Activated CD4-positive, alpha-beta T cell treated with anti-CD3 and anti-CD28 coated beads for 36 hours (primary cell): ENCODE measurements around the gene KIF11. TPM values are rescaled to one million over a fixed set of nuclear protein-coding genes. Genes with fewer than 3 reads are reported as not detected.

Source experiments
- ATAC-seq: fragments of 200-7000 bp; cut with Tn5 transposase; one replicate; pipeline ENCODE4 v1.10.0; 2021; ENCODE audit warnings: mild to moderate bottlenecking, moderate library complexity
- CTCF ChIA-PET: fragments of 350-600 bp; sonication (Branson Sonifier 250); formaldehyde crosslinking; loops from one replicate; lab custom pipeline; 2021; ENCODE audit warnings: antibody characterized with exemption; lab: Charles Lee
- POLR2A ChIA-PET: fragments of 350-600 bp; sonication (Branson Sonifier 250); formaldehyde crosslinking; loops from one replicate; lab custom pipeline; 2021; ENCODE audit warnings: antibody characterized with exemption, inconsistent platforms; lab: Charles Lee
- DNase-seq: peaks from one replicate; pipeline ENCODE4 v3.0.0-alpha.2; 2020
- H3K27ac Mint-ChIP-seq: one replicate; pipeline ENCODE4 v1.8.0; 2021; ENCODE audit warnings: mixed read lengths
- H3K27me3 Mint-ChIP-seq: one replicate; pipeline ENCODE4 v1.8.0; 2021; ENCODE audit warnings: mixed read lengths
- H3K36me3 Mint-ChIP-seq: one replicate; pipeline ENCODE4 v1.8.0; 2021; ENCODE audit warnings: low read depth, mixed read lengths
- H3K4me1 Mint-ChIP-seq: one replicate; pipeline ENCODE4 v1.8.0; 2021; ENCODE audit warnings: mixed read lengths
- H3K4me3 Mint-ChIP-seq: one replicate; pipeline ENCODE4 v1.8.0; 2021; ENCODE audit warnings: mild to moderate bottlenecking, moderate library complexity, mixed read lengths
- H3K9me3 Mint-ChIP-seq: one replicate; pipeline ENCODE4 v1.8.0; 2021; ENCODE audit warnings: low read depth, mixed read lengths
- intact Hi-C, 2 experiments: fragments of 100-400 bp; cut with DNase I in 1 of 2; cut with micrococcal nuclease in 1 of 2; formaldehyde crosslinking; loops; one replicate each; pipeline versions ENCODE4 v1.14.2 to v1.15.1; 2022 to 2024; cut with DNase I, micrococcal nuclease
- total RNA-seq, 2 experiments: library from RNA; stranded (reverse); gene quantifications; one replicate each; pipeline ENCODE4 v1.2.3, GENCODE V29; 2021

KIF11 gene
- total RNA-seq, 2 experiments from 2014 or later: 59.1 to 59.3 TPM

DNA sequence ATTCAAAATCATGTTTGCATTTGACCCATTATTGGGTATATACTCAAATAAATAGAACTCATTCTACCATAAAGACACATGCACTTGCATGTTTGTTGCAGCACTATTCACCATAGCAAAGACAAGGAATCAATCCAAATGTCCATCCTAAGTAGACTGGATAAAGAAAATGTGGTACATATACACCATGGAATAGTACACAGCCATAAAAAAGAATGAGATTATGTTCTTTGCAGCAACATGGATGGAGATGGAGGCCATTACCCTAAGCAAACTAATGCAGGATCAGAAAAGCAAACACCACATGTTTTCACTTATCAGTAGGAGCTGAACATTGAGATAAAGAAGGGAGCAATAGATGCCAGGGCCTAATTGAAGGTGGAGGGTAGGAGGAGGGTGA lies 84.8 kb downstream of the KIF11 start:
- H3K4me3 Mint-ChIP-seq: no peak overlapping the region
- POLR2A ChIA-PET: no interaction called here
- no peak overlapping the region for H3K27ac Mint-ChIP-seq
- no peaks in the 10 kb centered on the region for H3K36me3 Mint-ChIP-seq
- H3K9me3 Mint-ChIP-seq: no peaks in the 10 kb centered on the region
- intact Hi-C loops: no loop called here
- no peak for ATAC-seq
- no peaks in the 10 kb centered on the region for H3K27me3 Mint-ChIP-seq
- no peak for DNase-seq
- H3K4me1 Mint-ChIP-seq: no peaks in the 10 kb centered on the region
- CTCF ChIA-PET: no interaction called here

DNA sequence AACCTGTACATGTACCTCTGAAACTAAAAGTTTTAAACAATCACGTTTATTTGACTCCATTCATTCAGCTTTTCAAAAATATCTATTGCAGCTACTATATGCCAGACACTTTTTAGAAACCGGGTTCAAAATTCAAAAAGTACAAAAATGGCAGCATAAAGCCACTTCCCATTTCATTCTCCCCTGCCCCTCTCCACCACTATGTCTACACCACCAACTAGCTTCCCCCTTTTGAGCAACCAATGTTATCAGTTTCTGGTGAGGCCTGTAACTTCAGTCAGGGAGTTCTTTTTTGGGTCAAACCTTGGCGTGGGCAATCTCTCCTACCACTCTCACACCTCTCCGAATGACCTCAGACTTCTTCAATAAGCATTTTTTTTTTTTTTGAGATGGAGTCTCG lies 85.3 kb downstream of the KIF11 start:
- DNase-seq (no peak), ATAC-seq (no peak)
- Mint-ChIP-seq H3K36me3 (no peaks in the 10 kb centered on the region), H3K4me1 (no peaks in the 10 kb centered on the region), H3K4me3 (no peak overlapping the region), H3K27me3 (peaks cover 2% of the 10 kb centered on the region), H3K9me3 (no peaks in the 10 kb centered on the region), H3K27ac (no peak overlapping the region)
- ChIA-PET POLR2A (no interaction called here), CTCF (interaction anchor here (0.6 kb wide), 1 partner anchor 1478 kb away, joined by 3 read pairs; no protein-coding TSS in a partner anchor)
- intact Hi-C loops: no loop called here

DNA sequence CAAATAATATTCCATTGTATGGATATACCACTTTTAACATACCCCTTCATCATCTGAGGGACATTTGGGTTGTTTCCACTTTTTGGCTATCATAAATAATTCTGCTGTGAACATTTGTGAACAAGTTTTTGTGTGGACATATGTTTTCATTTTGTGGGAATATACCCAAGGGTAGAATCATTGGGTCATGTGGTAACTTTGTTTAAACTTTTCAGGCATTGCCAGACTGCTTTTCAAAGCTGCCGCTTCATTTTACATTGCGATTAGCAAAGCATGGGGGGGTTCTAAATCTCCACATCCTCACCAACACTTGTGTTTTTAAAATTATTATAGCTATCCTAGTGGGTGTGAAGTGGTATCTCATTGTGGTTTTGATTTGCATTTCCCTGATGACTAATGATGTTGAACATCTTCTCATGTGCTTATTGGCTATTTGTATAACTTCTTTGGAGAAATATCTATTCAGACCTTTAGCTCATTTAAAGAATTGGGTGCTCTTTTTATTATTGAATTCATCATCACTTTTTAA lies 88.4 kb downstream of the KIF11 start:
- ATAC-seq (no peak), DNase-seq (no peak)
- Mint-ChIP-seq H3K9me3 (peaks cover 2% of the 10 kb centered on the region), H3K27ac (no peak overlapping the region), H3K4me3 (no peak overlapping the region), H3K27me3 (peaks cover 17% of the 10 kb centered on the region), H3K36me3 (no peaks in the 10 kb centered on the region), H3K4me1 (no peaks in the 10 kb centered on the region)
- CTCF ChIA-PET: interaction anchor here (0.7 to 1.6 kb wide), 2 partner anchors 9 to 165 kb away, joined by 3 to 4 read pairs; no protein-coding TSS in a partner anchor
- intact Hi-C loops: no loop called here
- POLR2A ChIA-PET: interaction anchor here (0.9 kb wide), 1 partner anchor 88 kb away, joined by 3 read pairs; the partner anchor contains the start of gene KIF11

DNA sequence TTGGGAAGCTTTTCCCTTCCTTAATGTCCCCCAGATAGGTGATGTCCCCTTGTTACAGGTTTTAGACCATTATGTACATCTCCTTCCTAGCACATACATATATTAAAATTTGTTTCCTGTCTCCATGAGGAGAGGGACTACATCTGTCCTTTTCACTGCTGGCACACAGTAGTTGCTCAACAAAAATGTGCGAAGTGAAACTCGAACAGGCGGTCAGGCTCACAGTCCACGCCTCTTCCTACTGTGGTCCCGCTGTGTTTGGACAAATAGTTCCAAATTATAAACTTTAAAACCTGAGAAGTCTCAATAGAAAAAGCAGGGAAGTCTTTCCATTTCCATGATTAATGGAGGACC lies 95.6 kb downstream of the KIF11 start:
- CTCF ChIA-PET: interaction anchor here (0.8 to 1.4 kb wide), 2 partner anchors 41 to 160 kb away, joined by 3 read pairs; partner anchors contain the start of gene EXOC6

DNA sequence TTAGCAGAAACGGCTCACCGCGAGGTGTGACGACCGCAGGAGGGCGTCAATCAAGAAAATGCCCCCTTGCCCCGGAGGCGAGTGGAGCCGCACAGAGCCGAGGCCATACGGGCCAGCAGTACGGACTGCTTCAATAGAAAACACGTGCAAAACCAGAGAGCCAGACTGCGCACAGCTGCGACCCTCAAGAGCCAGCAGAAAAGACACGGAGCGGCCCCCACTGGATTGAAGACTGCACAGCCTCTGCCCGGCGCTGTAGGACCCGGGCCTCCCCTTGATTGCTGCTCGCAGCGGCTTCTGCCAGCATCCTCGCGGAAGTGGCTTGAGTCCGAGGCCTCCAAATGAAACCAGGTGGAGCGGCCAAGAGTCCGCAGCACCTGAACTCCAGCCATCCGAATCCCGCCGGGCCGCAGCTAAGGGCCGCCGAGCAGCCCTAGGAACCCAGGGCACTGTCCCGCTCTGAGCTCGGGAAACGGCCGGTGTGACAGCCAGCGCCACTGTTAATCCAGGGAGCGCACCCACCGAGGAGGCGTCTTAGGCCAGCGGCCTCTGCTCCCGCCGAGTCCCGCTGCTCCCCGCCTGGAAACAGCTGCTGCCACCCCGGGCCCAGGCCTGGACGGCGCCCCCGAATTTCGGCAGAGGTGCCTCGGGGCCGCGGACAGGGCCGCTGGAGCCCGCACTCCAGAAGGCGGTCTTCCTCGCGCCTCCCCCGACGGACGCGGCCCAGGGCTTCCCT lies 96.2 kb downstream of the KIF11 start:
- no peaks in the 10 kb centered on the region for H3K36me3 Mint-ChIP-seq
- POLR2A ChIA-PET: no interaction called here
- no peak overlapping the region for H3K27ac Mint-ChIP-seq
- peaks cover 2% of the 10 kb centered on the region for H3K9me3 Mint-ChIP-seq
- H3K4me3 Mint-ChIP-seq: peak overlapping the region; percentile 51
- ATAC-seq (peak; percentile 23), DNase-seq (peak; percentile 31)
- intact Hi-C loops: no loop called here
- peaks cover 54% of the 10 kb centered on the region for H3K27me3 Mint-ChIP-seq
- CTCF ChIA-PET: interaction anchor here (0.8 to 1.4 kb wide), 2 partner anchors 42 to 159 kb away, joined by 3 read pairs; partner anchors contain the start of gene EXOC6
- peaks cover 20% of the 10 kb centered on the region for H3K4me1 Mint-ChIP-seq

More for the DNA sequence above, 95.6 kb downstream of the KIF11 start:
- DNase-seq (no peak), ATAC-seq (no peak)
- peaks cover 20% of the 10 kb centered on the region for H3K4me1 Mint-ChIP-seq
- intact Hi-C loops: no loop called here
- peaks cover 53% of the 10 kb centered on the region for H3K27me3 Mint-ChIP-seq
- no peaks in the 10 kb centered on the region for H3K36me3 Mint-ChIP-seq
- no peak overlapping the region for H3K27ac Mint-ChIP-seq
- POLR2A ChIA-PET: interaction anchor here (0.6 kb wide), 1 partner anchor 164 kb away, joined by 5 read pairs; no protein-coding TSS in a partner anchor
- H3K4me3 Mint-ChIP-seq: peak overlapping the region; percentile 51
- H3K9me3 Mint-ChIP-seq: peaks cover 2% of the 10 kb centered on the region

DNA sequence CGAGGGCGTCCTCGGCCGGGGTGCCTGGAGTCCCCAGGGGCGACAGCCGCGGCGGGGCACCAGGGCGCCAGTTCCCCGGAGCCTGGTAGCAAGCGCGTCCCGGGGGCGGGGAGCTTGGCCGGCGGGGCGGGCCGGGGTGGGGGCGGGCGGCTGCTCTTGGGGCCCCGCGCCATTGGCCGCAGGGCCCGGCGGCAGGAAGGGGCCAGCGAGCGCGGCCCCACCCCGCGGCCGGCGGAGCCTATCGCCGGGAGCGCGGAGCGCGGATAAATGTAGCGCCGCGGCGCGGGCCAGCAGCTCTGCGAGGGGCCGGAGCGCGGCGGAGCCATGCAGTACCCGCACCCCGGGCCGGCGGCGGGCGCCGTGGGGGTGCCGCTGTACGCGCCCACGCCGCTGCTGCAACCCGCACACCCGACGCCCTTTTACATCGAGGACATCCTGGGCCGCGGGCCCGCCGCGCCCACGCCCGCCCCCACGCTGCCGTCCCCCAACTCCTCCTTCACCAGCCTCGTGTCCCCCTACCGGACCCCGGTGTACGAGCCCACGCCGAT lies 96.8 kb downstream of the KIF11 start, which contains the start of gene HHEX:
TSS of gene HHEX (plus strand) at position 293 of the 548 bp plus-strand sequence. CDS start at position 325, 32 bp downstream.
- DNase-seq (peak; percentile 52), ATAC-seq (peak; percentile 54)
- peaks cover 58% of the 10 kb centered on the region for H3K27me3 Mint-ChIP-seq
- intact Hi-C loops: loop anchor here (1.0 to 5.0 kb wide), 4 partner anchors 97 to 383 kb away; partner anchors contain the start of genes CYP26A1 (in 1 of the 2), EXOC6 (in 1 of the 2) and KIF11 (in 1 of the 2)
- POLR2A ChIA-PET: no interaction called here
- peaks cover 2% of the 10 kb centered on the region for H3K9me3 Mint-ChIP-seq
- H3K4me1 Mint-ChIP-seq: peaks cover 20% of the 10 kb centered on the region
- no peaks in the 10 kb centered on the region for H3K36me3 Mint-ChIP-seq
- CTCF ChIA-PET: interaction anchor here (0.7 to 1.4 kb wide), 2 partner anchors 8 to 158 kb away, joined by 3 read pairs; partner anchors contain the start of gene EXOC6
- H3K27ac Mint-ChIP-seq: no peak within 1 kb of the TSS
- peak within 1 kb of the TSS; percentile 51 for H3K4me3 Mint-ChIP-seq

DNA sequence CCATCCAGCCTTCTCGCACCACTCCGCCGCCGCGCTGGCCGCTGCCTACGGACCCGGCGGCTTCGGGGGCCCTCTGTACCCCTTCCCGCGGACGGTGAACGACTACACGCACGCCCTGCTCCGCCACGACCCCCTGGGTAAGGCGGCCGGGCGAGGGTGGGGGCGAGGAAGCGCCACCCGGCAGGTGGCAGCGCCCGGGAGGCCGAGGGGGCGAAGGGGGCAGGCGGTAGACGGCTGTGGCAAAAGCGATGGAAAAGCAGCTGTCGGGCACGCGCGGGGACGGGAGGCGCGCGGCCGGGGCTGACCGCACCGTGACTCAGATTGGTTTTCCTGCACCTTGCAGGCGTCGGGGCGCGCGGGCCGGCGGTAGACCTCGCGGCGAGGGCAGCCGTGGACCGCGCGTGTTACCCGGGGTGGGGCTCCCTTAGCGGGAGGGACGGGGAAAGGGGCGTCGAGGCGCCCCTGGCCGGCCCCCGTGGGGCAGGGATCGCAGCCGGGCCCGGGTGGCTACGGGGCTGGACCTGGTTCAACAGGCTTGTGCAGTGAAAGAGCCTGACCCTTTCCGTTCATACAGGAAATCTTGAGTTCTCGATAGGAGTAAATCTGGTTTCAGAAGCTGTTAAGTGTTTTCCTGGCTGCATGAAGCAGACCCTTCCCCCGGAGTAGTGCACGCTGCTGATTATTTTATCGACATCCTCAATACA lies 97.4 kb downstream of the KIF11 start:
- H3K36me3 Mint-ChIP-seq: no peaks in the 10 kb centered on the region
- no peak overlapping the region for H3K27ac Mint-ChIP-seq
- peaks cover 20% of the 10 kb centered on the region for H3K4me1 Mint-ChIP-seq
- peak overlapping the region; percentile 48 for H3K4me3 Mint-ChIP-seq
- CTCF ChIA-PET: interaction anchor here (0.7 to 1.4 kb wide), 3 partner anchors 8 to 158 kb away, joined by 3 to 4 read pairs (median 3); partner anchors contain the start of gene EXOC6
- intact Hi-C loops: loop anchor here (1.0 to 5.0 kb wide), 4 partner anchors 98 to 382 kb away; partner anchors contain the start of genes CYP26A1 (in 1 of the 2), EXOC6 (in 1 of the 2) and KIF11 (in 1 of the 2)
- ATAC-seq (peak; percentile 75), DNase-seq (peak; percentile 83)
- H3K9me3 Mint-ChIP-seq: peaks cover 2% of the 10 kb centered on the region
- POLR2A ChIA-PET: no interaction called here
- peaks cover 59% of the 10 kb centered on the region for H3K27me3 Mint-ChIP-seq

DNA sequence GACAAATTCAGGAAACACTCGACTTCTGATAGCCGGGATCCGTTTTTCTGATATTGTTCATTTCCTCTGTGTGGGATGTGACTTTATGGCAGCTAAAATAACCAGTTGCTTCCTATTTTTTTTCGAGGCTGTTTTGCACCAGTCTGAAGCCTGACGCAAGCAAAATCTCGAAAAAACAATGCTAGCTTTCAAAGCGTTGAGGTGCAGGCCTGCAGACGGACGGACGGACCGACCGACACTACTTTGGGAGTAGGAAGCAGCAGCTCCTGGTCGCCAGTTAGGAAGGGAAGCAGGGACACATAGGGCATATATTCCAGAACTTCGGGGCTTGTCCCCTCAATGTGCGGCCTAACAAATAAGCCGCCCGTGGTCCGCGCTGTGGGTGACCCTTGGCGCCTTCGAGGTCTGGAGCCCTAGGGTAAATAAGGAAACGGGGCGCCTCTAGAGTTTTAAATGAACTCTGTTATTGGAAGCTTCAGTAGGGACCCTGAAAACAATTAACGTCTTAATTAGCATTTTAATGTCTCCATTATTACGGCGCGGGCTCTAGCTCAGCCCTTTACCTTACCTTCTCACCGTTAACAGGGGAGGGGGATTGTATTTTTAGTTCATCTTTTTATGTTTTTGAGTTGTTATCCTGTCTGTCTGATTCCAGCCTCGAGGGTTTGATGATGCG lies 98.1 kb downstream of the KIF11 start:
- Mint-ChIP-seq H3K27ac (no peak overlapping the region), H3K9me3 (no peaks in the 10 kb centered on the region), H3K4me3 (peak overlapping the region; percentile 48), H3K27me3 (peaks cover 55% of the 10 kb centered on the region), H3K4me1 (peaks cover 20% of the 10 kb centered on the region), H3K36me3 (no peaks in the 10 kb centered on the region)
- peak; percentile 16 for DNase-seq
- ATAC-seq: no peak
- CTCF ChIA-PET: interaction anchor here (0.6 to 1.0 kb wide), 2 partner anchors 157 to 190 kb away, joined by 3 to 4 read pairs; partner anchors contain the start of gene EXOC6
- intact Hi-C loops: loop anchor here (1.0 to 5.0 kb wide), 4 partner anchors 99 to 381 kb away; partner anchors contain the start of genes CYP26A1 (in 1 of the 2), EXOC6 (in 1 of the 2) and KIF11 (in 1 of the 2)
- POLR2A ChIA-PET: interaction anchor here (1.3 kb wide), 1 partner anchor 12 kb away, joined by 3 read pairs; no protein-coding TSS in a partner anchor

DNA sequence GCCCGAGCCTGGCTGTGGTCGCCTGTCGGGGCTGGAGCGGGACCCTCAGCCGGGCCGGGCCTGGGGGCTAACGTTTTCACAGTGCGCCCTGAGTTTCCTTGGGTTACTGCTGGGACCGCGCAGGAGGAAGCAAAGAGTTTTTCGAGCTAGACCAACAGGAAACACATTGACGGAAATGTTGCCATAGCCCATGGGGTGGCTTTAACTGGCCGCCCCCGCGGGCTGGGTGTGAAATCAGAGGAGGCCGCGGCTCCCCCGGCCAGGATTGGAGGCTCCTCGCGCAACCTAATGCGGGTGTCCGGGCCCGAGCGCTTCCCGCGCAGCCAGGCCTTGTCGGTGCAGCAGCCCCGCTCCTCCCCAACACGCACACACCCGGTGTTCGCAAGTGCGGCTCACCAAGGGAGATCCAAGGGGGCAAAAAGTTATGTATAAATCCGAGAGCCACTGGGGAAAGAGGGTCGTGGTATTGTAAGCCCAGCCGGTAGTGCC lies 98.7 kb downstream of the KIF11 start:
- no peak for ATAC-seq
- intact Hi-C loops: loop anchor here (5.0 kb wide), 3 partner anchors 99 to 381 kb away; partner anchors contain the start of genes CYP26A1 (in 1 of the 2) and KIF11 (in 1 of the 2)
- Mint-ChIP-seq H3K9me3 (no peaks in the 10 kb centered on the region), H3K27ac (no peak overlapping the region), H3K4me3 (no peak overlapping the region), H3K4me1 (peaks cover 20% of the 10 kb centered on the region), H3K27me3 (peaks cover 56% of the 10 kb centered on the region), H3K36me3 (no peaks in the 10 kb centered on the region)
- DNase-seq: peak; percentile 32
- ChIA-PET CTCF (interaction anchor here (0.6 to 1.0 kb wide), 2 partner anchors 157 to 189 kb away, joined by 3 to 4 read pairs; partner anchors contain the start of gene EXOC6), POLR2A (interaction anchor here (1.3 kb wide), 1 partner anchor 11 kb away, joined by 3 read pairs; no protein-coding TSS in a partner anchor)
